Measurements from ENCODE around the gene ARRDC4. TPM values are rescaled to one million over a fixed set of nuclear protein-coding genes. Genes with fewer than 3 reads are reported as not detected.

ARRDC4 gene
- total and polyA plus RNA-seq, 2 donors (not counting 3 experiments of a cell fraction or from before 2014, with no cell fraction given): 0.97 to 1.2 TPM

DNA sequence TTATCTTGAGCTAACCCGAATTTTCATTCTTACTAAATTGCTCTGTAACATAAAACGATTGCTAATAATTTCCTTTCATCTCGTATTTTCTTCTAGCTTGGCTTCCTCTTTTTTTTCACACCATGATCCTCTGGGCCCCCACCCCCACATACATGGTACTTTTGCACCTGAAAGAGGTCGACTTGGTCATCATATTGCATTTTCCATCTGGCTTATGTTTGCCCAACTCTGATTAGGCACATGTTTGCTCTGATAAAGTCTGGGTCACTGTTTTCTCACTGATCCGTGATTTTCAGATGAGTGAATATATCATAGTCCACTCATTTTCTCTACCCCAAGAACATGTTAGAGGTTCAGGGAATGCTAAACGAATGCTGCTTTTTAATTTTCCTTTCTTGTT is 49.5 kb downstream of the ARRDC4 start:
- ChIA-PET POLR2A (no interaction called here), CTCF (no interaction called here)
- no peaks in the 10 kb centered on the region for H3K9me3 ChIP-seq (replicated peaks; ENCODE audit: control insufficient read depth, insufficient read depth, low read length)
- no peak overlapping the region for H3K4me2 ChIP-seq (ENCODE audit: insufficient read depth, low read length)
- BruUV-seq (replicated peaks): no TSS peak
- no peaks in the 10 kb centered on the region for H3K79me2 ChIP-seq (ENCODE audit: control insufficient read depth, insufficient read depth, low read length)
- intact Hi-C loops (cut with micrococcal nuclease): no loop called here
- no peak overlapping the region for H3K4me3 ChIP-seq (replicated peaks in 1 of 3; ENCODE audit: insufficient read depth in 1 of 3, low read depth in 1 of 3, low read length in 3 of 3)
- no peak for FAIRE-seq
- no peak for TF ChIP-seq JUN (IDR thresholded peaks at IDR 0.05; ENCODE audit: borderline replicate concordance, insufficient read depth, insufficient read length, low read depth)
- no peak for TF ChIP-seq GATA2 (IDR thresholded peaks at IDR 0.05; ENCODE audit: insufficient read depth, insufficient read length, low read depth, low read length)
- TF ChIP-seq POLR2A (IDR thresholded peaks at IDR 0.05; ENCODE audit: low read depth, low read length): no peak
- no peak for TF ChIP-seq FOS (IDR thresholded peaks at IDR 0.05; ENCODE audit: borderline replicate concordance, insufficient read depth, low read length)
- no peak for TF ChIP-seq POLR2AphosphoS5 (IDR thresholded peaks at IDR 0.05; ENCODE audit: insufficient read depth, low read depth, low read length)
- TF ChIP-seq EZH2 (IDR thresholded peaks at IDR 0.05; ENCODE audit: borderline replicate concordance, low read depth, low read length, severe bottlenecking): no peak
- TF ChIP-seq, protein P1, sequence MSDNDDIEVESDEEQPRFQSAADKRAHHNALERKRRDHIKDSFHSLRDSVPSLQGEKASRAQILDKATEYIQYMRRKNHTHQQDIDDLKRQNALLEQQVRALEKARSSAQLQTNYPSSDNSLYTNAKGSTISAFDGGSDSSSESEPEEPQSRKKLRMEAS (IDR thresholded peaks at IDR 0.05; ENCODE audit: insufficient read depth, insufficient read length): no peak
- TF ChIP-seq MYC (IDR thresholded peaks at IDR 0.05; ENCODE audit: low read depth, low read length): no peak
- TF ChIP-seq, protein P2, sequence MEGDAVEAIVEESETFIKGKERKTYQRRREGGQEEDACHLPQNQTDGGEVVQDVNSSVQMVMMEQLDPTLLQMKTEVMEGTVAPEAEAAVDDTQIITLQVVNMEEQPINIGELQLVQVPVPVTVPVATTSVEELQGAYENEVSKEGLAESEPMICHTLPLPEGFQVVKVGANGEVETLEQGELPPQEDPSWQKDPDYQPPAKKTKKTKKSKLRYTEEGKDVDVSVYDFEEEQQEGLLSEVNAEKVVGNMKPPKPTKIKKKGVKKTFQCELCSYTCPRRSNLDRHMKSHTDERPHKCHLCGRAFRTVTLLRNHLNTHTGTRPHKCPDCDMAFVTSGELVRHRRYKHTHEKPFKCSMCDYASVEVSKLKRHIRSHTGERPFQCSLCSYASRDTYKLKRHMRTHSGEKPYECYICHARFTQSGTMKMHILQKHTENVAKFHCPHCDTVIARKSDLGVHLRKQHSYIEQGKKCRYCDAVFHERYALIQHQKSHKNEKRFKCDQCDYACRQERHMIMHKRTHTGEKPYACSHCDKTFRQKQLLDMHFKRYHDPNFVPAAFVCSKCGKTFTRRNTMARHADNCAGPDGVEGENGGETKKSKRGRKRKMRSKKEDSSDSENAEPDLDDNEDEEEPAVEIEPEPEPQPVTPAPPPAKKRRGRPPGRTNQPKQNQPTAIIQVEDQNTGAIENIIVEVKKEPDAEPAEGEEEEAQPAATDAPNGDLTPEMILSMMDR (IDR thresholded peaks at IDR 0.05; ENCODE audit: extremely low read depth in 1 of 2, insufficient read depth in 1 of 2, low read depth in 1 of 2, low read length in 2 of 2): no peak
- H3K36me3 ChIP-seq (ENCODE audit: control insufficient read depth in 2 of 2, extremely low read depth in 1 of 2, insufficient read depth in 2 of 2, low read length in 2 of 2): no peaks in the 10 kb centered on the region
- dilution Hi-C loops (cut with MboI; ENCODE audit: extremely low pct_ligation_motif_present, low sequenced_read_pairs): no loop called here
- no peak for DNase-seq (ENCODE audit: low read depth, low spot score)
- no peak overlapping the region for H3K27ac ChIP-seq (ENCODE audit: insufficient read depth, low read depth, low read length)
- no peaks in the 10 kb centered on the region for H4K20me1 ChIP-seq (replicated peaks; ENCODE audit: control insufficient read depth, extremely low read depth, insufficient read depth, low read length)
- H2AFZ ChIP-seq (ENCODE audit: low read depth, low read length): no peak overlapping the region
- no peaks in the 10 kb centered on the region for H3K9me1 ChIP-seq (replicated peaks; ENCODE audit: control insufficient read depth, extremely low read depth, insufficient read depth, low read length)
- H3K9ac ChIP-seq (replicated peaks; ENCODE audit: extremely low read depth, insufficient read depth, low read length): no peak overlapping the region
- H3K27me3 ChIP-seq (ENCODE audit: control insufficient read depth in 2 of 2, insufficient read depth in 2 of 2, low read length in 2 of 2): no peaks in the 10 kb centered on the region
- H3K4me1 ChIP-seq (ENCODE audit: control insufficient read depth, extremely low read depth, insufficient read depth, low read length): no peaks in the 10 kb centered on the region
